GM19035 (cell line): ENCODE measurements around the gene RAB3C.

Experiments used
- ATAC-seq: cut with Tn5 transposase; IDR thresholded peaks from one replicate; pipeline ENCODE4 v1.9.1; 2021; ENCODE audit not compliant: unreplicated experiment

RAB3C gene

DNA sequence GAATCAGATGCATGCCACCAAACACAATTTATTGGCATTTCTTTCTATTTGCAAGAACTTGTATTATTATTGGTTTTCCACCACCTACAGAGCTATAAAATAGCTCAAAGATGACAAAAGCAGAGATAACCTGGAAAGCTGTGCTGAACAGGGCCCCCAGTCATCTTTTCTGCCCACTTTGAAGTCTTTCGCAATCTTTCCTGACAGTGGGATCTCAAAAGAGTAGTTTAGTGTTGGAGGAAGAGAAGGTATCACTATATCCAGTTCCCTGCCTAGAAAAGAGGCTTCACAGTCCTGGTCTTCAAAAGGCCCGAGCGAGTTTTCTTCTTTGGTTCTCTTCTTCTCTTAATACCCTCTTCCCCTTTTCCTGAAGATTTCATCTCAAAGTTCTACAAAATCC lies 231.0 kb downstream of the RAB3C start:
- ATAC-seq = no peak

- no peak for ATAC-seq
Observed at GRCh38 chr5:58816181-58816731, 233.4 kb downstream of the RAB3C start.

- ATAC-seq = no peak
Observed at GRCh38 chr5:58818465-58818864, 235.6 kb downstream of the RAB3C start.

DNA sequence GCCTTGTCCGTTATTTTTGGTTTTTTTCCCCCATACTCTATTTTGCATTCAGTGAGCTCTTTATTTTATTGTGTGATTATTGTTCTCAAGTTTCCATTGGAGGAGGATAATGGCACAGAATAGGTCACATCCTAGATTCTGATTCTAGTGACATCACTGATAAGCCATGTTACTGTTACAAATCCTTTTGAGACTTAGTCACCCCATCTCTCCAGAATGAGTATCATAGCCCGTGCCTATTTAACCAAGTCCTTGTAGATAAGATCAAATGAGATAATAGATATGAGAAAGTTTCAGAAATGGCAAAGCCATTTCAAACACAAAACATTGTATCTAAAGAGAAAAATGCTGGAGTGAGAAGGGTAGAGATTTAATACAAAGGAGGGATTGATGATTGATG lies 242.6 kb downstream of the RAB3C start:
- ATAC-seq = no peak

DNA sequence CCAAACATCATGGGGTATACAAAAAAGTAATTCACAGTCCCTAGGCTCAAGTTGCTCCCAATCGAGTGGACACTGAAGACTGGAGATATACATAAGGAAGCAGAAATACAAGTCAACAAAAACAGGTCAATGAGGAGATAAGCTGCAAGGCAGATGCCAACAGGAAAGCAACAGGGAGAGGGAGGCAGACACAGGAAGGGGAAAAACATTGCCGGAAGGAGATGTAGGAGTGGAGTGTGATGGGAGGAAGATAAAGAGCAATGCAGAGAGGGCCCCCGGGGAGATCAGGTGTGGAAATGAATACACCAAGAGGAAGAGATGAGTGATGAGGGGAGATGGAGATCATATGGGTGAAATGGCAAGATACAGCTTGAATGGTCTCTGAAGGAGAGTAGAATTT lies 243.0 kb downstream of the RAB3C start:
- no peak for ATAC-seq

DNA sequence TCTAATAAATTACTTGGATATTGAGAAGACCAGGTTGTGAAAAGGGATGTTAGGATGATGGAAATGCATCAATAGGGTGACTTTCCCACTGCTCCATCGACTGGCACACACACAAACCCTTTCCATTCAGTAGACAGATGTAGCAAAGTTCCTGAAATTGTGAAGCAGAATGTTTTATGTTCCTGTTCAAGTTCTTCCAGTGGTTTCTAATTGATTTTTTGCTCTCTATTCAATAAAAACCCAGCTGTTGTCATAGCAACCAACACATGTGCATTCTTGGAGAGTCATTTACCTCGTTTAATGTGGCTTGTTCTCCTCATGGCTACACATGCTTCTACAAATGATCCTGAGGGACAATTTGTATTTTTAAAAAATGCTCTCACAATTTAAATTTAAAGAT lies 244.6 kb downstream of the RAB3C start:
- ATAC-seq = no peak

GRCh38 chr5:58828258-58828657 lies 245.4 kb downstream of the RAB3C start:
- ATAC-seq = no peak

GRCh38 chr5:58834242-58835225 lies 251.7 kb downstream of the RAB3C start:
- no peak for ATAC-seq

GRCh38 chr5:58836351-58836750 lies 253.5 kb downstream of the RAB3C start:
- no peak for ATAC-seq

GRCh38 chr5:58838729-58839128 lies 255.9 kb downstream of the RAB3C start:
- ATAC-seq = no peak

- no peak for ATAC-seq
Observed at GRCh38 chr5:58842852-58843251, 260.0 kb downstream of the RAB3C start.

GRCh38 chr5:58844395-58844794 lies 261.5 kb downstream of the RAB3C start:
- ATAC-seq = no peak

DNA sequence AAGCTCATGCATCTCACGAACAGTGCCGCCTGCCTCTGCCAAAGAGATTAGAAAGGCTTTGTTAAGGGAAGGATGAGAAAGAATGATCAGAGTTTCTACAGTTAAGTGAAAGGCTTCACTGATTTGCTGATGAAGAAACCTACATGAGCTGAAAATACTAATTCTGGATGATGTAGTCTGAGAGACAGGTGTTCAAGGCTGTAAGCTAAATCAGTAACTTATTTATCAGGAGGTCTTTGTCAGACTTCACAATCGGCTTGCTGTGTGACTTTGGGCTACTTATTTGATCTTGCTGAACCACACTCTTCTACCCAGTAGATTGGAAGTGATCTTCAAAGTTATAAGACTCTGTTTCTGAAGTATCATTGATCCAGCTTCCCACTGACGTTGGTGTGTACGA lies 264.2 kb downstream of the RAB3C start:
- no peak for ATAC-seq

DNA sequence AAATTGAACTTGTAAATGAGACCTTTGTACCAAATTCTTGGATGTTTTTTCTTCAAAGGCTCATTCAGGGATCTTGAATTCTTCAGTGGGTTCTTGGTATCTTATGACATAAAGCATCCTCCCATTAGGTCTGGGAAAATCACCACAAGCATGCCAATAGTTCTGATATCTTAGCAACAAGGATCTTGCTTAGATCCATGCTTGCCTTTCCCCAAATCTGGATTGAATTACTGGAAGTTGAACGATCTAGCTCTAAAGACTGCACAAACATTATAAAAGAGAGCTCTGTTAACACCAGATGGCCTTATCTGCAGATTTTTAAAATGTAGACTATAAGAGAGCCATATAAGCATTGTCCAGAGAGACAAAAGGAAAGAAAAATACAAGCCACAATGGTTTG lies 266.3 kb downstream of the RAB3C start:
- ATAC-seq = no peak

- ATAC-seq = peak; percentile 63
Observed at GRCh38 chr5:58849921-58850667, 267.2 kb downstream of the RAB3C start.

- ATAC-seq = no peak
Observed at GRCh38 chr5:58851153-58851552, 268.3 kb downstream of the RAB3C start.

DNA sequence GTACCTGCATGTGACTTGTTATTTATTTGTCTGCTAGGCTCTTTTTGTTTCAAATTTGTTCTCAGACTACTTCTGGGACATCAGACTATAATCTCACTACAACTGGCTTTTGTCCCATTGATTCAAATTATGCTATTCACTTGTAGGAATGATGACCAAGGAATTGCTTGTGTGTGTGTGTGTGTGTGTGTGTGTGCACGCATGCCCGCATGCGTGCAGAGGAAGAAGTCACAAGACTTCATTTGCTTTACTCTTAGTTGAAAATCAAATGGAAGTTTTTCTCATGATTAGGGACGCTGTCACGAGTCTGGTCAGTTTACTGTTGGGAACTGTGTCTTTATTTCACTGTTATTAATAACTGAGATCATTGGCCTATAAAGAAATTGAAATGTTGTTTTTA lies 268.7 kb downstream of the RAB3C start:
- no peak for ATAC-seq

DNA sequence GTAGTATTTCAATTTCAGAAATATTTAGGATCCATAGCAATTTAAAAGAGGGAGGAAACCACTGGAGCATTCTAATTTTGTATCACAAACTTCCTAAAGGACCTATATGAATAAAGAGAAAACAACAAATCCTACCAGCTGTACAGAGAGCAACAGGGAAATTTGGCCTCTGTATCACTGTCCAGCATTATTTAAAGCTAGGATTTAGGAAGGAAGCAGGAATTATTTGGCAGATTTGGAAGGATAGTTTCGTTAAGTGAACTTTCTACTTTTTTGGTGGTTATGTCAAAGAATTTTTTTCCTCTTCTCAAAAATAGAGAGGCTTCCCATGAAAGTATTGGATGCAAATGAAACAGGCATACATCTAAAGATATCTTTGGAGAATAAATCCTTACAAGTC lies 269.7 kb downstream of the RAB3C start:
- no peak for ATAC-seq

DNA sequence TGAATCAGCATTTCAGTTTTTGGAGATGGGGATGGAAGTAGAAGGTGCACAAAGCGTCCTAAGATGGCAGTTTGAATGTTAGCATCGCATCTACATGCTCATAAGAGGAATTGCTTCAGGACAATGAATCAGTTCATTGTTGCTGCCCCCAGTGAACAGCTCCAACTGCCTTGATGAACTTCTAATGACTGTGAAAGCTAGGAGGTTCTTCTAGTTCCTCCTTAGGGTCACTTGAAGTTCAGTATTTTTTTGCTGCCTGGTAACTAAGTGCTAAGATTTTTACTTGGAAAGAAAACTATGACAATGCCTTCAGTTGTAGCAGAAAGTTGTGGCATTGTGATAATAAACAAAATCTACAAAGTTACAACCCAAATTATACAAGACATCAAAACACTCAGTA lies 271.6 kb downstream of the RAB3C start:
- no peak for ATAC-seq

- ATAC-seq = no peak
Observed at GRCh38 chr5:58855851-58856739, 273.2 kb downstream of the RAB3C start.

- ATAC-seq = no peak
Observed at GRCh38 chr5:58857609-58858008, 274.7 kb downstream of the RAB3C start.
